Posterior vena cava (tissue), 2 donors: ENCODE results near the gene CLECL1. TPM values are rescaled to one million over a fixed set of nuclear protein-coding genes. Genes with fewer than 3 reads are reported as not detected.

Experiments used
- DNase-seq: peaks from one replicate; pipeline ENCODE4 v3.0.0-alpha.2; 2020; ENCODE audit warnings: low spot score
- intact Hi-C, 2 donors: fragments of 100-400 bp; cut with DNase I; formaldehyde crosslinking; loops; one replicate each; pipeline versions ENCODE4 v1.14.1 to v1.14.2; 2022 to 2023
- long read RNA-seq, 2 donors: library from polyadenylated mRNA; unstranded; transcript quantifications; one replicate each; pipeline ENCODE4 v2.0.0, GENCODE V29; 2020 to 2021
- total RNA-seq, 2 donors: library from RNA; stranded (reverse); fragmentation: NEBNext Ultra II Directional; extraction: Animal tissue kit (Norgen Biotek cat#: 25700); gene quantifications; one replicate each; pipeline ENCODE4 v1.2.1, GENCODE V29; 2021
- donor health status: DM: yes; HTN: yes; CAD: no.
- donor health status: DM: yes; HTN: yes; CAD: no.

Gene CLECL1
- total RNA-seq, result 1 to 10 TPM in 1 of 2 donors, not detected in 1; 1.9 TPM
- long read RNA-seq, donor 1, result 0 reads
- long read RNA-seq, donor 2, result 0 reads

DNA sequence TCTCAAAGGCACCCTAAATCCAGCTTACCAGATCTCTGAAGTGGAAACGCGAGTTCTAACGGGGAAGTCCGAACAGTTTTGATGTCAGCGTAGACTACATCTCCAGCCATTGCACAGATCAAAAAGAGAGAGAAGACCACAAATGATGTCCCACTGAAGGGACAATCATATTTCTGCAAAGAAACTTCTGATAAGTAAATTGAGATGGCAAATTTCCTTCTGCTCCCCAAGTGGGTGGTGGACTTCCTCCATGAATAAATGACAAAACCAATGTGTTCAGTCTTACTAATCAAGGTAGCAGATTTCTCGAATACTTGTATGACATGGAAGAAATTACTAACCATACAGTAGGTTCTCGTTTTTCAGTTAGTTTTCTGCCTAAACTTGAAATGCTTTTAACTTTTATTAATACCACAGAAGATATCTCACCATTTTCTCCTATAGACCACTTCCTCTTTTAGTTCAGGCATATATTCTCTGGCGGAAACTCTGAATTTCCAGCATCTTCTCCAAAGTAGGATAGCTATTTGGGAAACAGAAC lies at the start of gene CLECL1:
Gene CLECL1, minus strand, starts transcription at position 177 of the 541 bp plus-strand sequence.
- intact Hi-C loops, result no loop called here
- DNase-seq, result no peak

DNA sequence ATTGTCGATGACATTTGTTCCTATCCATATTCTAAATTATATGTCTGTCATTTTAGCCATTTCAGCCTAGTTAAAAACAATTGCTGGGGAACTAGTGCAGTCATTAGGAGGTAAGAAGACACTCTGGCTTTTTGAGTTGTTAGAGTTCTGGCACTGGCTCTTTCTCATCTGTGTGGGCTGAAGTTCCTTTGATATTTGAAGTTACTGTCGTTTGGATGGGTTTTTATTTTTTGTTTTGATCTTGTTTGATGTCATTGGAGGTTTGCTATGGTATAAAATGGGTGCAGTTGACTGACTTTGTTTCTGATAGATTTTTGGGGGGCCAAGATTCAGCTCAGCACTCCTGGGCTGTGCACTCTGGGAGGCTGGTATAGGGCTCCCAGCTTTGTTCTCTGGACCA lies 48.5 kb upstream of the CLECL1 start:
- intact Hi-C loops, result no loop called here
- no peak for DNase-seq

DNA sequence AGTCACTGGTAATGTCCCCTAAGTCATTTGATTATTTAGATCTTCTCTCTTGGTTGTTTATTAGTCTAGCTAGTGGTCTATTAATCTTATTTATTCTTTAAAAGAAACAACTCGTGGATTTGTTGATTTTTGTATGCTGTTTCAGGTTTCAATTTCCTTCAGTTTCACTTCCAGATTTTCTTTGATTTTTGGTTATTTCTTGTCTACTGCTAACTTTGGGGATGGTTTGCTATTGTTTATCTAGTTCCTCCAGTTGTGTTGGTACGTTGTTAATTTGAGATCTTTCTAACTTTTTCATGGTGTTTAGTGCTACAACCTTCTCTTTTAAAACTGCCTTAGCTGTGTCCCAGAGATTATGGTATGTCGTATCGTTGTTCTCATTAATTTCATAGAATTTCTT lies 46.3 kb upstream of the CLECL1 start:
- intact Hi-C loops, result loop anchor here in 1 of 2 donors (5.0 kb wide), 1 partner anchor 1947 kb away; no protein-coding TSS in a partner anchor
- DNase-seq, result no peak

DNA sequence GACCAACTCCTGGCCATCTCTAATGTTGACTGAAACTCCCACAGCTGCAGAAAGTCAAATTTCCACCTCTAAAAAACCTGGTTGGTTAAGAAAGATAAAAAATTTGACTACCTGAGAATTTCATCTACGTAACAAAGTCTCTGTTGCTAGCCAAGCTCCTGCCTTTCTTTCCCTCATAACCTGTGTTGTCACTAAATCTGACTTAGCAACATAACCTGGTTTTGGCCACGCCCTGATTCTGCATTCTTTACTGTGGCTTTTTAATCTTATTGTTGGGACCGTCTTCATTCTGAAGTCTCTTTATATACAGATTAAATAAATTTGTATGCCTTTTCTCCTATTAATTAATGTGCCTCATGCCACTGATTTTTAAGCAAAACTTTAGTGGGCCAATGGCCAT lies 43.9 kb upstream of the CLECL1 start:
- DNase-seq, result no peak
- intact Hi-C loops, result loop anchor here in 1 of 2 donors (5.0 kb wide), 1 partner anchor 1944 kb away; no protein-coding TSS in a partner anchor

DNA sequence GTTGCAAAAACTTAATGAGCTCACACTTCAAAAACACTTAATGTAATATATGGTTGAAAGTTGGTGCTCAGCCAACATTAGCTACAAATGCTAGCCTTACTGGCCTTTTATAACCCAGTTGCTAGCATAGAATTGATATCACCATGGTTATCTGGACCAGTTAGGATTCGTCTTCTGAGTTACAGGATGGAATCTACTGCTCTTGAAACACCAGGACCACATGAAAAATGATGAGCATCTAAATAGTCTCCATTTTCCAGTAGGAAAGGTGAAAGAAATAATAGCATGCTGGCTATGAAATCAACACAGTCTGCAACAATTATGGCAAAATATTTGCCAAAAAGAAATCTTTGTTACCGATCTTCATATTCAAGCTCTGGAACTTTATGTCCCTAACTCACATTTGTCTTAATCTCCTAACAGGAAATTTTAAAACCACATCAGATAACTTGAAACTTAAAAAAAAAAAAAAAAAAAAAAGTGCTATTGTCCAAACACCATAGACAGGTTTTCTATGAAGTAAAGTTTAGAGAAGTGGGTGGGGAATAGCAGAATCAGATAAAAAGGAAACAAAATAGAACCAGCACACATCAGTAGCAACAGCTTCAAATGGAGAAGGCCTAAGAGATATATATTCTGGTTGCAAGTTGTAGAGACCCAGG lies 40.5 kb upstream of the CLECL1 start:
- no peak for DNase-seq
- intact Hi-C loops, result no loop called here

DNA sequence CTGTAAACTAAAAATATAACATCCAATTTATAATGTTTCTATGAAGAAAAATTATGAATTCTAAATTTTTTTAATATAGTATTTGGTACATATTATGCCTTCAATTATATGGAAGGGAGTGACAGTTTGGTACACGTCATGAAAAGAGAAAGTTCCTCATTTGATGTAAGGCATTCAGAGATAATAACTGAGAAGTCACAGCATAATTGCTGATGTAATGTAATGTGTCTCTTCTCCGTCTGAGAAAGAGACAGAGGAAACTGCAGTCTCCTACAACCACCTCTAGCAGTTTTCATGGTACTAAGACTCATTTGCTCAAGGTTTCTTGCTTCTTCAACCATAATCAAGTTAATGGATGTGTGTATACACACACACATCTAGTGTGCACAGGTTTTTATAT lies 30.1 kb upstream of the CLECL1 start:
- no peak for DNase-seq
- intact Hi-C loops, result no loop called here

DNA sequence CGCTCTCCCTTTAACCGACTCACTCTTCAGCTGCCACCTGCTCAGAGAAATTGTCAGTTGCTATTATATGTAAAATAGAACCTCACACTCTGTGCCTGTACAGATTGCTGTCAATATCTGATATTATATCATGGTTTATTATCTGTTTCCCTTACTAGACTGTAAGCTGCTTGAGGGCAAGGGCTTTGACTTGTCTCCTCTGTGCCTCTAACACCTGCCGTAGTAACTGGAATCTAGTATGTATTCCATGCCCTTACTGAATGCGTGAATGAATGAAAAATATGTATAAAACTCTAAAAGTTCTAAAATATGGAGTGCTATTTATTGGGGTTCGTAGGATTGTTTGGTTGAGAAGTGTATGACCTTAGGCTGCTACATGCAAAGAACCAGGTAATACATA lies 29.5 kb upstream of the CLECL1 start:
- intact Hi-C loops, result no loop called here
- no peak for DNase-seq

DNA sequence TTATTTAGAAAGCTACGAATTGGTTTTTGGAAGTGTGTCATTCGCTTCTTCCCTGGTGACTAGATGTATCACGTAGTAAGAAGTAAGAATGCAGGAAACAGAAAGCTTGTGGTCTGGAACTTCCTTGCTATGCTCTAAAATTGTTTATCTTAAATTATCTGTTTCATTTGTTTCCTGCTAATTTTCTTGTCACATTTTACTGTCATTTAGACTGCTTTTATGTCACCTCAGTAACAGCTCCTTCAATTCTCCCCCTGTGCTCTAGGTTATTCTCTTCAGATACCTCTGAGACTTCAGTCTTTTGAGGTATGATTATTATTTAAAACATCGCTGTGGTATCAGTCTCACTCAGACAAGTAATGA lies 28.5 kb upstream of the CLECL1 start:
- intact Hi-C loops, result no loop called here
- DNase-seq, result no peak

DNA sequence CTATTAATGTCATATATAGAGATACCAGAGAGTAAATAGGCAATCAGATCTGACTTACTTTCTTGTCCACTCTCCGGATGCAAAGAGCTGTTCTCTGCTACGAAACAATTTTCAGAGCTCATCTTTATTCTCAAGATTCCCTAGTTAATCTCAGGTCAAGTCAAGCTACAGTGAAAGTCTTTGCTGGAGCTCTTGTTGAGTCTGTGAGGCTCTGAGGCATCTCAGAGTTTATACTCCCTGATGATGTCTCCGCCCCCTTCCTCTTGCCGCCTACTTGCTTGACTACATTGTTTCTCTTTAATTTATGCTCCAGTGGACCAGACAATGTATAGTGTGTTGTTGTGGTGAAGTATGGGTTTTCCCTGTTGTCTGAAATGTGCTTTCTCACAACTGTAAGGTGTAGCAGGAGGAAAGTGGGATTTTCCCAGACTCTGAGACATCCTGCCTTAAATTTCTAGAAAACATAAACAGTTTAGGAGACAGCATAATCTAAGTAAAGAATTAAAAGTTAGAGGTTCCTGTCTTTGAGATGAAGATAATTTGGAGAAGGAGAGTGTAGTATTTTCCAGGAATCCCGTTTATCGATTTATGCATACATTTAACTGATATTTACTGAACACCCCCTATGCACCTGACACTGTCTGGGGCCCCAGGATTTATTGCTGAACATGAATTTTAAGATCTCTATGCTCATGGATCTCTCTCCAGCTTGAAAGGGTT lies 28.0 kb upstream of the CLECL1 start, which contains the start of gene CD69:
Gene CD69, minus strand, starts transcription at position 203 of the 720 bp plus-strand sequence. Its CDS starts 81 bp downstream, at position 122.
- DNase-seq, result no peak
- intact Hi-C loops, result no loop called here

DNA sequence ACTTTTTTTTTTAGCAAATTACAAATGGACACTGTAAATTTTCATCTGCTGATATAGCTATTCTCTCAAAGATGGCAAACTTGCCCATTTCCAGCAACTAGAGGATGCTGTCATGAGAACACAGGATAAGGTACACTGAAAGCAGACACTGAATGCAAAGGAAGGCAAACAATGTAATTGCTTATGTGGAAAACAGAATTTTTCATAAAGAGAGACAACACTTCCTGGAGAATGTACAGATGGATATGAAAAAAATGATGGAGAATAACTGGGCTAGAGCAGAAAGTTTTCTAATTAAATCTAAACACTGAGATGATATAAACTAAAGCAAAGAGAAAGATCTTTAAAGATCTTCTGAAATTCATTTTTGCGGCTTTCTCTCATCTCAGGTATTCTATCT lies 27.2 kb upstream of the CLECL1 start:
- no peak for DNase-seq

DNA sequence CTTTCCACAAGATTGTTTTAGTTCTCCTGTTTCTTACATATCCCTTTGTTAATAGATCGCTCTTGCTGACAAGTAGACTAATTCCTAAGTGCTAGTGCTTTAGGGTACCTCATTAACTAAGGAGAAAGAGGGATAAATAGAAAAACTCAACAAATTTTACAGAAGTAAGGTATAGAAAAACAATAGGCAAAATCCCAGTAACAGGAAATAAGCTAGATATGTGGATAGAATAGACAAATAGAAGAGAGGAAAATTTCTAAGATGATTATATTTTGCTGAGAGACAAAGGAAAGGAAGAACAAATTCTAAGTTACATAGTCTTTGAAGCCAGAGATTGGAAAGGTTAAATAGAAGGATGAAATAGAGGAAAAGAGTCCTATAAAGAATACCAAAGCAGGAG lies 26.8 kb upstream of the CLECL1 start:
- intact Hi-C loops, result no loop called here
- DNase-seq, result no peak

More for the DNA sequence above, 27.2 kb upstream of the CLECL1 start:
- intact Hi-C loops, result no loop called here

DNA sequence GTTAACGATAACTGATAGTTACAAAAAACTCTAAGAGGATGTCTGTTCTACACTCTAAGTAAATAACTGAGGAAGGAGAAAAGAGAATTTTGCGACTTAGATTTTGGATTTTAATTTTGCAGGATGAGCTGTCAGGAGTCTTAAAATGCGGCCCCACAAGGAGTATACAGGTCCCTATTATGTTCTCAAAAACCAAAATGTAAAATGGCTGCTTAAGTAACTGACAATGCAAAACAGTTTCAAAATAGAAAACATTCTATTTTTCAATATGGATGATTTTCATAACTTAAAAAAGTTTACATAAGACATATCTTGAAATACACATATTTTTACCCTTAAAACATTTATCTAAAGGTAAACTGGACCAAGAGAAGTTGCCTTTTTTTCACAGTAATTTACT lies 25.2 kb upstream of the CLECL1 start:
- intact Hi-C loops, result no loop called here
- DNase-seq, result no peak

DNA sequence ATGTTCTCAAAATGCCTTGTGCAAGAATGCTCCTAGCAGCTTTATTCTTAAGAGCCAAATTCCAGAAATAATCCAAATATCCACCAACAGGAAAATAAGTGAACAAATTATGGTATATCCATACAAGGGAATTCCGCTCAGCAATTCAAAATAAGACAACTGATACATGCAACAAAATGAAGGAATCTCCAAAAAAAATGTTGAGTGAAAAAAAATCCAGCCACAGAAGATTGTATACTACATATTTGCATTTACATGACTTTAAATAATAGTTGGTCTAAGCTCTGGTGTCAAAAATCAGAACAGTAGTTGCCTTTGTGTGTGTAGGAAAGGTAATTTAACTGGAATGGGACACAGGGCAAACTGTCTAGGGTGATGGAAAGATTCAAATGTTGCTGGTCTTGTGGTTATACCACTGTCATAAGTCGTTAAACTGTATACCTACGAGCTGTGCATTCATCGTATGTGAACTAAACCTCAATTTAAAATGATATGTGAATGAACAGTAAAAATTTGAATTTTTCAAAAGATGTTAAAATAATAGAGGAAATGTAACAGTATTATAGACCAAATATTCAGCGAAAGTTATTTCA lies 24.6 kb upstream of the CLECL1 start:
- DNase-seq, result no peak
- intact Hi-C loops, result no loop called here

DNA sequence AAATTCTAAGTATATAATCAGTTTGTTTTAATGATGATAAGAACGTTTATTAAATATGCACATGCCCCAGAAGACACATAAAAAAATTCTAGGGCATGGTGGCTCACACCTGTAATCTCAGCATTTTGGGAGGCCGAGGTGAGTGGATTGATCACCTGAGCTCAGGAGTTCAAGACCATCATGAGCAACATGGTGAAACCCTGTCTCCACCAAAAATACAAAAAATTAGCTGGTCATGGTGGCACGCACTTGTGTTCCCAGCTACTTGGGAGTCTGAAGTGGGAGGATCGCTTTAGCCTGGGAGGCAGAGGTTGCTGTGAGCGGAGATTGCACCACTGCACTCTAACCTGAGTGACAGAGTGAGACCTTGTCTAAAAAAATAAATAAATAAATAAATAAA lies 23.8 kb upstream of the CLECL1 start:
- intact Hi-C loops, result no loop called here
- no peak for DNase-seq

DNA sequence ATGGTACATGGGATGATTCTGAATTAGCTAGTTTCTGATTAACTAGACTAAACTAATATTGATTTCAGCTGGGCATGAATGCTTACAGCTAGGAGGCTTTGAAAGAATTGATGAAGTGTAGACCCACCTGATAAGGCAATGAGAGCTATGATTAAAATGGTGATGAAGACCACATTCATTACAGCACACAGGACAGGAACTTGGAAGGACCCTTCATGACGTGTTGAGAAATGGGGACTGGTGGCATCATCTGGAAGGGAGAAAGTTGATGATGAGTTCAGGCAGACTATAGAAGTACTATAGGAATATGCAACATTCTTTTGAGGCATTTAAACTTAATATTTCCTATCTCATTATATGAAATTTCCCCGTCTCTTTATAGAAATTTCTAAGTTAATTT lies 23.3 kb upstream of the CLECL1 start:
- no peak for DNase-seq
- intact Hi-C loops, result no loop called here

DNA sequence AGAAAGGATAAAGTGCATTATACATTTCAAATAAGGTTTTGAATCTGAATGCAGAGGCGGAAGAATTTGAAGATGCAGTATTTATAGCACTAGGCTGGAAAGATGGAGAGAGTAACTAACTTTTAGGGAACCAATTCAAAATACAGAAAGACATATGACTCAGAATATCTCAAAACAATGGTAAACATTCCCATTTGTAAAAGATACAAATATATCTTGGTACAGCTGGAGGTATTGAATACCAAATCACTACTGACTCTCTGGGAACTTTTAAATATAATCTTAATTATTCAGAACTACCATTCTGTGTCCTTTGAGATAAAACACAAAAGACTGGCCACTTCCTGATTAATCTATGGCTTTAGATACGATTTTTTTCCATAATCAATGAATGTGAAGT lies 22.7 kb upstream of the CLECL1 start:
- DNase-seq, result no peak
- intact Hi-C loops, result no loop called here

DNA sequence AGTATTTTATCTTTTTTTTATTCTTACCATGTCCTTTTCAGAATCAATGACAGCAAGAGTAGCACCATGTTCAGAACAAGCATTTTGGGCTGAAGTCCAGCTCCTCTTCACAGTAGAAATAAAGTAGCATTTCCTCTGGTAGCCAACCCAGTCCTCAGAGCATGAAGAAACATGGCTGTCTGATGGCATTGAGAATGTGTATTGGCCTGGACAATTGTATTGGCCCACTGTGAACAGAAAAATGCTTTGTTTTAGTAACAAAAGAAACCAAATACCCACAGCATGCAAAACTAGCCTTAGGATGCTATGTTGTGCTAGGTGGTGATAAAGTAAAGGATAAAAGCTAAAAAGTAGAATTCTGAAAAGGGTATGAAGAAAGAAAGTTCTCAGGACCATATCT lies 22.1 kb upstream of the CLECL1 start:
- no peak for DNase-seq
- intact Hi-C loops, result no loop called here

DNA sequence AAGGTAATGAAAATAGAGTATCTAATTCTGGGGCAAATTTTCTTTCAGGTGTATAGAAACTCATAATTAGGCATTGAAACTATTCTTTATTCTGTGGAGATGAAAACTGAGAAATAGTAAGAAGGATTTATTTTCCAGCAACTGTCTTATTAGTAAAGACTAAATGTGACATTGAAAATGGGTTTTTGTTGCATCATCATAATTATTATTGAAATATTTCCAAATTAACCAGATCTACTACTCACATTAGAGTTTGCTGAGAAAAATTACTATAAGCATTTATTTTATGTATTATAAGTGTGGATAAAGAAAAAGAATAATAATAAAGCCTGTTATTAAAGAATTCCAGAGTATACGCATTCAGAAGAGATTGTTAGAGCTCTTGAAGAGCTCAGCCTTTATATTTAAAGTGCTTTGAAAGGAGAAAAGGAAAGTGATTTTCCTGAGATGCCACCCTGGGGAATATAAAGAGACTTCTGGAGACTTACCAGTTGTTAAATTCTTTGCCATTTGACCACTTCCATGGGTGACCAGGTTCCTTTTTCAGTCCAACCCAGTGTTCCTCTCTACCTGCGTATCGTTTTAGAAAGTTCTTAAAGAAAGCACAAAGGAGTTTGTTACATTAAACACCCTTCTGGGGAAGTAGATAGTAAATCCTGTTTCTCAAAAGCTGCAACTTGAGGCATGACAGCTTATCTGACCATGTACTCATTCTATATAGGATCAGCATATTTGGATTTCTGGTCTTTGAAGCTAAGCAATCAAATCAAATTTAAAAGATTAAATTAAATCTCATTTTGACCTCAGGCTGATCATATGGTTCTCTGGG lies 21.4 kb upstream of the CLECL1 start:
- intact Hi-C loops, result no loop called here
- no peak for DNase-seq

DNA sequence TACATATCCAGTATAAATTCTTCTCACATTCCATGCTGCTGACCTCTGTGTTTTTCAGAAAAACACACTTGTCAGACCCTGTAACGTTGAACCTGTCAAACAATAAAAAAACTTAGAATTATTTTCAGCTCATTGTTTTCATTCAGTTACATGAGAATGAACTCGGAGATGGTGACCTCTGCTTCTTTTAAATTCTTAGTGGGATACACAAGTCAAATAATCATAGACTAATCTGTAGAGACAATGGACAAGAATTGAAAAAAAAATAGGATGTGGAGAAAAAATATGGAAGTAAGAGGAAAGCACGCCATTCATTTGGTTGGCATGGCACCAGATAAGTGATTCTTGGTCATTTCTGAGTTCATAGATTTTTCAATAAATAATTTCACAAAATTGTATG lies 20.6 kb upstream of the CLECL1 start:
- intact Hi-C loops, result no loop called here
- no peak for DNase-seq
